HepG2 (cell line): ENCODE results near the gene PTPMT1. TPM values are rescaled to one million over a fixed set of nuclear protein-coding genes. Genes with fewer than 3 reads are reported as not detected.

Experiments used
- CBX1 ChIP-seq: IDR thresholded peaks from one replicate; pipeline ENCODE4 v1.6.1; 2016; ENCODE audit warnings: antibody characterized with exemption, low read depth
- CHD4 ChIP-seq: fragments of 200-600 bp; sonication (generic); IDR thresholded peaks from 2 replicates; pipeline ENCODE4 v1.7.0; 2017; ENCODE audit warnings: mild to moderate bottlenecking, low read length, borderline replicate concordance
- ESRRA ChIP-seq: sonication (generic); formaldehyde crosslinking; IDR thresholded peaks from 2 replicates; pipeline ENCODE4 v1.5.1; 2020; ENCODE audit warnings: mild to moderate bottlenecking, low read depth, missing genetic modification reagents
- FOXJ3 ChIP-seq: sonication (generic); formaldehyde crosslinking; IDR thresholded peaks from 2 replicates; pipeline ENCODE4 v1.4.0; 2020; ENCODE audit warnings: missing genetic modification reagents, mild to moderate bottlenecking, borderline replicate concordance
- GATA4 ChIP-seq: sonication (generic); IDR thresholded peaks from 2 replicates; pipeline ENCODE4 v1.6.1; 2016; ENCODE audit warnings: antibody characterized with exemption, low read depth, borderline replicate concordance
- GMEB2 ChIP-seq: IDR thresholded peaks from 2 replicates; pipeline ENCODE4 v1.6.1; 2016; ENCODE audit warnings: missing biosample characterization, missing genetic modification reagents, low read depth
- IRF2 ChIP-seq: IDR thresholded peaks from 2 replicates; pipeline ENCODE4 v1.6.1; 2018; ENCODE audit warnings: missing genetic modification reagents, missing compliant biosample characterization
- KMT2A ChIP-seq: sonication (generic); formaldehyde crosslinking; IDR thresholded peaks from 2 replicates; pipeline ENCODE4 v1.4.0; 2020; ENCODE audit warnings: missing genetic modification reagents
- PAF1 ChIP-seq: IDR thresholded peaks from 2 replicates; pipeline ENCODE4 v1.6.1; 2016; ENCODE audit warnings: missing genetic modification reagents, missing compliant biosample characterization
- PCBP2 ChIP-seq: fragments of 200-400 bp; formaldehyde crosslinking; optimal IDR thresholded peaks from 2 replicates; pipeline ENCODE3; 2018; ENCODE audit warnings: low read length, low read depth; ENCODE audit not compliant: poor library complexity, severe bottlenecking
- PHF20 ChIP-seq: sonication (generic); formaldehyde crosslinking; IDR thresholded peaks from 2 replicates; pipeline ENCODE4 v1.5.0; 2020; ENCODE audit warnings: mild to moderate bottlenecking, missing genetic modification reagents
- PHF8 ChIP-seq: sonication (generic); formaldehyde crosslinking; IDR thresholded peaks from 2 replicates; pipeline ENCODE4 v1.5.0; 2020; ENCODE audit warnings: missing genetic modification reagents
- RBM22 ChIP-seq: fragments of 200-400 bp; formaldehyde crosslinking; optimal IDR thresholded peaks from 2 replicates; pipeline ENCODE3; 2017; ENCODE audit warnings: mild to moderate bottlenecking, low read length, moderate library complexity
- REXO4 ChIP-seq: sonication (generic); formaldehyde crosslinking; IDR thresholded peaks from 2 replicates; pipeline ENCODE4 v1.8.0; 2022; ENCODE audit warnings: missing genetic modification reagents, mild to moderate bottlenecking, borderline replicate concordance
- SKI ChIP-seq: fragments of 450-650 bp; IDR thresholded peaks from one replicate; pipeline ENCODE4 v1.6.1; 2018; ENCODE audit warnings: mild to moderate bottlenecking; ENCODE audit not compliant: partially characterized antibody
- SMAD1 ChIP-seq: sonication (generic); formaldehyde crosslinking; IDR thresholded peaks from 2 replicates; pipeline ENCODE4 v1.4.0; 2020; ENCODE audit warnings: missing genetic modification reagents, low read depth, mild to moderate bottlenecking, borderline replicate concordance
- ZNF207 ChIP-seq: fragments of 450-650 bp; IDR thresholded peaks from 2 replicates; pipeline ENCODE4 v1.6.1; 2016; ENCODE audit warnings: antibody characterized with exemption, borderline replicate concordance
- ZNF335 ChIP-seq: sonication (generic); formaldehyde crosslinking; IDR thresholded peaks from 2 replicates; pipeline ENCODE4 v1.4.0; 2020; ENCODE audit warnings: missing genetic modification reagents
- ZNF567 ChIP-seq: sonication (generic); formaldehyde crosslinking; IDR thresholded peaks from 2 replicates; pipeline ENCODE4 v1.8.1; 2023; ENCODE audit warnings: mild to moderate bottlenecking, missing genetic modification reagents, borderline replicate concordance
- ZNF569 ChIP-seq: sonication (generic); formaldehyde crosslinking; IDR thresholded peaks from 2 replicates; pipeline ENCODE4 v1.5.0; 2020; ENCODE audit warnings: mild to moderate bottlenecking, missing genetic modification reagents, moderate library complexity, borderline replicate concordance
- ZNF773 ChIP-seq: sonication (generic); formaldehyde crosslinking; IDR thresholded peaks from 2 replicates; pipeline ENCODE4 v1.4.0; 2020; ENCODE audit warnings: missing genetic modification reagents, borderline replicate concordance
- polyA plus RNA-seq, 8 experiments: library from polyadenylated mRNA; depleted of rRNA in 3 of 8; stranded (reverse) in 7 of 8; unstranded in 1 of 8; fragments of >200 nt; fragmentation: Illumina TruSeq in 4 of 8; extraction: Trizol in 4 of 8; gene quantifications; 2 replicates each; pipeline versions ENCODE4 v1.2.1 to v1.2.3, GENCODE V29; 2011 to 2016; ENCODE audit warnings: low read depth in 4 of 8, missing spikeins in 1 of 8, mixed read lengths in 1 of 8; ENCODE audit not compliant: insufficient read depth in 1 of 8
- total RNA-seq, 5 experiments: library from RNA; depleted of rRNA; stranded (reverse); fragments of >200 nt; fragmentation: Illumina TruSeq; extraction: Trizol; gene quantifications; 2 replicates each; pipeline ENCODE4 v1.2.3, GENCODE V29; 2016; ENCODE audit warnings: low read depth in 1 of 5

The PTPMT1 gene
- total and polyA plus RNA-seq, 2 of the 13 experiments (the other 11 are each of a cell fraction or from before 2014, with no cell fraction given): 55.6 to 129 TPM

GRCh38 chr11:47578524-47579494 lies 13.4 kb downstream of the PTPMT1 start, which contains the start of the genes KBTBD4 and NDUFS3 (continued):
- TF ChIP-seq PHF8 (CRISPR knock-in tag) (peak; percentile 99), PHF20 (peak; percentile 99), ZNF569 (CRISPR knock-in tag) (0 out of 2 replicates have a peak, but pooled peaks have one; percentile 57), RBM22 (peak; percentile 98), ZNF567 (CRISPR knock-in tag) (peak; percentile 88), FOXJ3 (CRISPR knock-in tag) (peak; percentile 21), GATA4 (peak; percentile 58; the same call in 1 of the 2 replicates), ESRRA (peak; percentile 87), GMEB2 (CRISPR knock-in tag) (peak; percentile 31; the same call in 1 of the 2 replicates), CHD4 (no peak), ZNF773 (CRISPR knock-in tag) (0 out of 2 replicates have a peak, but pooled peaks have one; percentile 41), SKI (peak; percentile 65), KMT2A (CRISPR knock-in tag) (peak; percentile 100), REXO4 (peak; percentile 62; the same call in 1 of the 2 replicates), IRF2 (CRISPR knock-in tag) (peak; percentile 99), PAF1 (peak; percentile 69; the same call in 1 of the 2 replicates), SMAD1 (CRISPR knock-in tag) (peak; percentile 94; the same call in 1 of the 2 replicates), PCBP2 (no peak), ZNF335 (CRISPR knock-in tag) (peak; percentile 87; the same call in 1 of the 2 replicates), ZNF207 (no peak), CBX1 (peak; percentile 93)
